Lung (tissue), 12 donors: ENCODE data around the gene CAPN5. TPM values are rescaled to one million over a fixed set of nuclear protein-coding genes. Genes with fewer than 3 reads are reported as not detected.
A peak's percentile ranks its signal among the peaks of the same experiment; 100 is the strongest.
"Not testable (repeated sequence)": the region's sequence is repeated elsewhere in the genome, so short reads cannot be mapped to it uniquely, and the experiment has no call there.

Experiments
- ATAC-seq: fragments of 200-7000 bp; cut with Tn5 transposase; one replicate; pipeline ENCODE4 v1.9.1; 2020; ENCODE audit warnings: moderate number of reproducible peaks; ENCODE audit not compliant: insufficient read depth, low FRiP score
- DNase-seq, 3 donors: peaks; one replicate each; pipeline ENCODE4 v3.0.0-alpha.2; 2013 to 2017
- H3K27ac ChIP-seq, 2 donors: one replicate each; pipeline ENCODE4 v1.5.1; 2013; ENCODE audit warnings: mild to moderate bottlenecking in 2 of 2, moderate library complexity in 2 of 2, control low read depth in 1 of 2, inconsistent platforms in 1 of 2, low read depth in 1 of 2, low read length in 1 of 2
- H3K27me3 ChIP-seq, 3 donors: one replicate each; pipeline ENCODE4 v1.5.1; 2013; ENCODE audit warnings: low read length in 2 of 3; ENCODE audit not compliant: control insufficient read depth in 3 of 3, insufficient read depth in 3 of 3
- H3K36me3 ChIP-seq, 4 donors: one replicate each; pipeline ENCODE4 v1.5.1; 2013; ENCODE audit warnings: low read length in 4 of 4, mild to moderate bottlenecking in 1 of 4, moderate library complexity in 1 of 4; ENCODE audit not compliant: control insufficient read depth in 4 of 4, insufficient read depth in 4 of 4
- H3K4me1 ChIP-seq, 5 donors: one replicate each; pipeline ENCODE4 v1.5.1; 2013; ENCODE audit warnings: low read length in 5 of 5, mild to moderate bottlenecking in 2 of 5, moderate library complexity in 1 of 5; ENCODE audit not compliant: control insufficient read depth in 5 of 5, insufficient read depth in 5 of 5
- H3K4me3 ChIP-seq: one replicate; pipeline ENCODE4 v1.5.1; 2013; ENCODE audit warnings: mild to moderate bottlenecking, control low read depth, moderate library complexity
- H3K9ac ChIP-seq, 2 donors: one replicate each; pipeline ENCODE4 v1.5.1; 2013; ENCODE audit warnings: low read length in 2 of 2, control low read depth in 1 of 2; ENCODE audit not compliant: insufficient read depth in 1 of 2
- H3K9me3 ChIP-seq, 4 donors: one replicate each; pipeline ENCODE4 v1.5.1; 2013; ENCODE audit warnings: low read length in 3 of 4, mild to moderate bottlenecking in 1 of 4, moderate library complexity in 1 of 4; ENCODE audit not compliant: control insufficient read depth in 4 of 4, insufficient read depth in 3 of 4
- WGBS, 2 donors: extraction: QIAGEN DNeasy Blood & Tissue Kit; methylation state at CpG; one replicate each; pipeline ENCODE4 v1.1.7; 2013; 5-methylcytosine and 5-hydroxymethylcytosine counted together
- polyA plus RNA-seq, 2 donors: library from polyadenylated mRNA; stranded (reverse); fragments of 200-250 nt; gene quantifications; one replicate each; pipeline ENCODE4 v1.2.1, GENCODE V29; 2013
- total RNA-seq, 2 donors: library from RNA; depleted of rRNA in 1 of 2; stranded (reverse); fragments of >200 nt in 1 of 2; gene quantifications; one replicate each; pipeline ENCODE4 v1.2.1, GENCODE V29; 2014 to 2021
- TF ChIP-seq, protein P1 (sequence below): IDR thresholded peaks from 2 replicates; pipeline ENCODE4 v1.5.1; 2012; ENCODE audit warnings: mild to moderate bottlenecking; ENCODE audit errors: control extremely low read depth, extremely low read depth
- donor health status: control.
- donor health status: control.
- donor health status: Bipolar disorder and iron deficiency.
- donor health status: healthy.
- donor health status: DM: yes; HTN: yes; CAD: no.

CAPN5 gene
- total and polyA plus RNA-seq, 4 donors, result 3.0 to 16.1 (median 9.4) TPM

DNA sequence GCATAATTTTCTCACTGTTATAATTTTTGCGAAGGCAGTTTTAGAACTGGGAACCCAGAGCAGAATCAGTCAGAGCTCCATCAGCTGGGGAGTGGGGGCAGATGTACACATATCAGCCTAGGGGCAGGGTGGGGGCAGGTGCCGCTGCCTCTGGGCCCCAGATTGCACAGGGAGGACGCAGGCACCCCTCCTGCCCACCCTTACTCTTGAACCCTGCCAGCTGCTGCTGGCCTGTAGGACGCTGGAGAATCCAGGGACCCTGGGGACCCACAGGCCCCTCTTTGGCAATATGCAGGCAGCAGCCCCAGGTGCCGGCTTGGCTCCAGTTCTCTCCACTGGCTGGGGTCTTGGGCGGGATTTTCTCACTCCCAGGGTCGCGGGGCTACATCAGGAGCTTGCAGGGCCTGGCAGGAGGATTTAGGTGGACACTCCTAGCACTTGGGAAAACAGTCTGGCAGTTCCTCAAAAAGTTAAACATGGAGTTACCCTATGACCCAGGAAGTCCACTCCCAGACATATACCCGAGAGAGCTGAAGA lies 8.8 kb upstream of the CAPN5 start:
- Histone ChIP-seq H3K4me3 (no peak overlapping the region), H3K9me3 (peaks cover 0 to 13% (median 3%) of the 10 kb centered on the region in 4 donors), H3K4me1 (no peaks in the 10 kb centered on the region), H3K9ac (no peak overlapping the region), H3K36me3 (no peaks in the 10 kb centered on the region), H3K27me3 (no peaks in the 10 kb centered on the region), H3K27ac (no peak overlapping the region)
- 72 to 76% methylated on average over 9 of the region's 9 CpGs for WGBS, 2 donors
- DNase-seq, result peak in 1 of 3 donors; percentile 5
- no peak for ATAC-seq
- TF ChIP-seq, protein P1, sequence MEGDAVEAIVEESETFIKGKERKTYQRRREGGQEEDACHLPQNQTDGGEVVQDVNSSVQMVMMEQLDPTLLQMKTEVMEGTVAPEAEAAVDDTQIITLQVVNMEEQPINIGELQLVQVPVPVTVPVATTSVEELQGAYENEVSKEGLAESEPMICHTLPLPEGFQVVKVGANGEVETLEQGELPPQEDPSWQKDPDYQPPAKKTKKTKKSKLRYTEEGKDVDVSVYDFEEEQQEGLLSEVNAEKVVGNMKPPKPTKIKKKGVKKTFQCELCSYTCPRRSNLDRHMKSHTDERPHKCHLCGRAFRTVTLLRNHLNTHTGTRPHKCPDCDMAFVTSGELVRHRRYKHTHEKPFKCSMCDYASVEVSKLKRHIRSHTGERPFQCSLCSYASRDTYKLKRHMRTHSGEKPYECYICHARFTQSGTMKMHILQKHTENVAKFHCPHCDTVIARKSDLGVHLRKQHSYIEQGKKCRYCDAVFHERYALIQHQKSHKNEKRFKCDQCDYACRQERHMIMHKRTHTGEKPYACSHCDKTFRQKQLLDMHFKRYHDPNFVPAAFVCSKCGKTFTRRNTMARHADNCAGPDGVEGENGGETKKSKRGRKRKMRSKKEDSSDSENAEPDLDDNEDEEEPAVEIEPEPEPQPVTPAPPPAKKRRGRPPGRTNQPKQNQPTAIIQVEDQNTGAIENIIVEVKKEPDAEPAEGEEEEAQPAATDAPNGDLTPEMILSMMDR, result no peak

DNA sequence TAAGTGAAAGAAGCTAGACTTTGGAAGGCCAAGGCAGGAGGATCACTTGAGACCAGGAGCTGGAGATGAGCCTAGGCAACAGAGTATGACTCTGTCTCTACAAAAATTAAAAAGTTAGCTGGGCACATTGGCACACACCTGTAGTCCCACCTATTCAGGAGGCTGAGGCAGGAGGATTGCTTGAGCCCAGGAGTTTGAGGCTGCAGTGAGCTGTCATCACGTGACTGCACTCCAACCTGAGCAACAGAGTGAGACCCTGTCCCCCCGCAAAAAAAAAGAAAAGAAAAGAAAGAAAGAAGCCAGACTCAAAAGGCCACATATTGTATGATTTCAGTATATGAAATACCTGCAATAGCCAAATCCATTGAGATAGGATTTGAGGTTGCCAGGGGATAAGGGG lies 7.9 kb upstream of the CAPN5 start:
- Histone ChIP-seq H3K9me3 (peaks cover 0 to 13% (median 3%) of the 10 kb centered on the region in 4 donors), H3K27me3 (no peaks in the 10 kb centered on the region), H3K27ac (no peak overlapping the region), H3K4me3 (no peak overlapping the region), H3K4me1 (no peaks in the 10 kb centered on the region), H3K36me3 (no peaks in the 10 kb centered on the region), H3K9ac (no peak overlapping the region)
- TF ChIP-seq, protein P1, result no peak
- no peak for DNase-seq
- no peak for ATAC-seq
- 86 to 88% methylated on average over 2 of the region's 2 CpGs for WGBS, 2 donors

DNA sequence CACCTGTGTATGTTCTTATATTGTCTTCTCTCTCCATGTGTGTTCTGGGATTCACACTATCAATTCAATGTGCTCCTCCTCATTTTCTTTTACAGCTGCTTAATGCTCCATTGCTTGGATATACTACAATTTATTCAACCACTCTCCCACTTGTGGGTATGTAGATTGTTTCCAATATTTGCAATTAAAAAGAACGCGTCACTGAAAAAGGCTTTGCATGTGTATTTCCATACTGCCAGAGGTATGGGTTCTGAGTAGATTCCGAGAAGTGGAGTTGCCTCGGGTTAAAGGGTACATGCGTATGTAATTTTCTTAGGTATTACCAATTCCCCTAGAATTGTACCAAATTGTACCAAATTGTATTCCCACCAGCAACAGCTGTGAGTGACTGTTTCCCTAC lies 7.0 kb upstream of the CAPN5 start:
- Histone ChIP-seq H3K9me3 (peaks cover 0 to 13% (median 3%) of the 10 kb centered on the region in 4 donors), H3K4me1 (no peaks in the 10 kb centered on the region), H3K27me3 (no peaks in the 10 kb centered on the region), H3K36me3 (no peaks in the 10 kb centered on the region), H3K9ac (no peak overlapping the region), H3K27ac (no peak overlapping the region), H3K4me3 (no peak overlapping the region)
- TF ChIP-seq, protein P1, result no peak
- 89 to 94% methylated on average over 5 of the region's 5 CpGs for WGBS, 2 donors
- DNase-seq, result no peak
- no peak for ATAC-seq

DNA sequence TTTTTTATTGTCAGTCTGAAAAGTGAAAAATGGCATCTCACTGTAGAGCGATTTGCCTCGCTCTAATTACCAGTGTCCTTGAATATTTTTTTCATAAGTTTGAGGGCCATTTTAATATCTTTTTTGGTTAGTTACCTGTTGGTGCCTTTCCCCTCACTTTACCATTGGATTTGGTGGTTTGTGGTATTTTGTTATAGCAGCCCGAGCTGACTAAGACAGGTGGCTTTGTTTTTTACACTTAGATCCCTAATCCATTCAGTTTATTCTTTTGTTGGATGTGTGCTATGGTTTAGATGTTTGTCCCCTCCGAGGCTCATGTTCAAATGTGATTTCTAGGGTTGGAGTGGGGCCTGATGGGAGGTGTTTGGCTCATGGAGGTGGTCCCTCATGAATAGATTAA lies 6.5 kb upstream of the CAPN5 start:
- 85 to 87% methylated on average over 4 of the region's 4 CpGs for WGBS, 2 donors

DNA sequence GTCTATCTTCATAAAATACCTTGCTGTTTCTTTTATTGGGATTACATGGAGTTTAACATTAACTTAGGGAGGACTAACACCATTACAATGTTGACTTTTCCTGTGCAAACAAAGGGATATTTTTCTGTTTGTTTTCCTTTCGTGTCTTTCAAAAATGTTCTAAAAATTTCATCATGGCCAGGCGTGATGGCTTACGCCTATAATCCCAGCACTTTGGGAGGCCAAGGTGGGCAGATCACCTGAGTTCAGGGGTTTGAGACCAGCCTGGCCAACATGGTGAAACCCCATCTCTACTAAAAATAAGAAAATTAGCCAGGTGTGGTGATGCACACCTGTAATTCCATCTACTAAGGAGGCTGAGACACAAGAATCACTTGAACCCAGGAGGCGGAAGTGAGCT lies 5.5 kb upstream of the CAPN5 start:
- not testable (repeated sequence) for DNase-seq, ATAC-seq, H3K36me3 ChIP-seq, H3K4me1 ChIP-seq, H3K9ac ChIP-seq, H3K27me3 ChIP-seq, H3K27ac ChIP-seq, H3K4me3 ChIP-seq, H3K9me3 ChIP-seq
- WGBS, 2 donors, result 67 to 76% methylated on average over 4 of the region's 4 CpGs

More for the DNA sequence above, 6.5 kb upstream of the CAPN5 start:
- no peak for DNase-seq
- Histone ChIP-seq H3K9ac (no peak overlapping the region), H3K36me3 (no peaks in the 10 kb centered on the region), H3K4me1 (no peaks in the 10 kb centered on the region), H3K9me3 (peaks cover 0 to 13% (median 3%) of the 10 kb centered on the region in 4 donors), H3K27me3 (no peaks in the 10 kb centered on the region), H3K27ac (no peak overlapping the region), H3K4me3 (no peak overlapping the region)
- no peak for ATAC-seq
- TF ChIP-seq, protein P1, result no peak
